B cell (primary cell): Measurements from ENCODE around the gene PRLHR. TPM values are rescaled to one million over a fixed set of nuclear protein-coding genes. Genes with fewer than 3 reads are reported as not detected.

Experiments
- ATAC-seq: fragments of 200-7000 bp; cut with Tn5 transposase; one replicate; pipeline ENCODE4 v1.10.0; 2021; ENCODE audit warnings: low read depth, mild to moderate bottlenecking, moderate number of reproducible peaks, moderate library complexity
- CTCF ChIA-PET: fragments of 350-600 bp; sonication (Branson Sonifier 250); formaldehyde crosslinking; loops from one replicate; lab custom pipeline; 2021; ENCODE audit warnings: antibody characterized with exemption, inconsistent platforms; lab: Charles Lee
- POLR2A ChIA-PET: fragments of 350-600 bp; sonication (Branson Sonifier 250); formaldehyde crosslinking; loops from one replicate; lab custom pipeline; 2021; ENCODE audit warnings: antibody characterized with exemption; lab: Charles Lee
- DNase-seq: peaks from one replicate; pipeline ENCODE4 v3.0.0; 2013
- H2AFZ ChIP-seq: 2 replicates; pipeline ENCODE4 v1.6.1; 2012; ENCODE audit warnings: mild to moderate bottlenecking, low read depth, low read length; ENCODE audit not compliant: insufficient read depth, poor library complexity, severe bottlenecking
- H3K27ac ChIP-seq, 2 donors: 1 replicate in 1 of 2; 2 replicates in 1 of 2; pipeline ENCODE4 v1.5.1; 2012 to 2013; ENCODE audit warnings: low read length in 2 of 2, mild to moderate bottlenecking in 2 of 2, moderate library complexity in 1 of 2
- H3K27me3 ChIP-seq, 4 experiments: fragments of 200-600 bp in 1 of 4; sonication (generic) in 1 of 4; replicated peaks in 1 of 4; 1 replicate in 2 of 4; 2 replicates in 2 of 4; pipeline versions ENCODE4 v1.6.1 to v1.7.0; 2013 to 2016; ENCODE audit warnings: low read length in 3 of 4, mild to moderate bottlenecking in 2 of 4, mixed read lengths in 1 of 4, moderate library complexity in 1 of 4; ENCODE audit not compliant: insufficient read depth in 4 of 4, control insufficient read depth in 3 of 4; ENCODE audit errors: control extremely low read depth in 1 of 4
- H3K36me3 ChIP-seq, 2 experiments: replicated peaks in 1 of 2; 1 replicate in 1 of 2; 2 replicates in 1 of 2; pipeline versions ENCODE4 v1.6.1 to v1.7.1; 2013; ENCODE audit warnings: low read length in 1 of 2; ENCODE audit not compliant: insufficient read depth in 2 of 2, control insufficient read depth in 1 of 2; ENCODE audit errors: control extremely low read depth in 1 of 2, extremely low read depth in 1 of 2
- H3K4me1 ChIP-seq, 2 donors: fragments of 200-600 bp in 1 of 2; sonication (generic) in 1 of 2; 1 replicate in 1 of 2; 2 replicates in 1 of 2; pipeline versions ENCODE4 v1.5.1 to v1.6.1; 2013 to 2017; ENCODE audit warnings: low read length in 2 of 2; ENCODE audit not compliant: control insufficient read depth in 2 of 2, insufficient read depth in 2 of 2
- H3K4me2 ChIP-seq: replicated peaks from 2 replicates; pipeline ENCODE3; 2012; ENCODE audit warnings: mild to moderate bottlenecking, low read depth, low read length; ENCODE audit not compliant: poor library complexity, severe bottlenecking
- H3K4me3 ChIP-seq, 5 experiments: fragments of 200-600 bp in 1 of 5; sonication (generic) in 1 of 5; 1 replicate in 3 of 5; 2 replicates in 2 of 5; pipeline versions ENCODE4 v1.5.1 to v1.7.0; 2011 to 2016; ENCODE audit warnings: low read length in 4 of 5, mild to moderate bottlenecking in 4 of 5, low read depth in 2 of 5, control low read depth in 1 of 5, moderate library complexity in 1 of 5; ENCODE audit not compliant: insufficient read depth in 1 of 5; ENCODE audit errors: control extremely low read depth in 1 of 5, extremely low read depth in 1 of 5
- H3K79me2 ChIP-seq: fragments of 200-600 bp; sonication (generic); one replicate; pipeline ENCODE4 v1.6.0; 2016; ENCODE audit warnings: low read length; ENCODE audit not compliant: control insufficient read depth, insufficient read depth
- H3K9ac ChIP-seq: fragments of 200-600 bp; sonication (generic); 2 replicates; pipeline ENCODE4 v1.6.1; 2017; ENCODE audit warnings: mild to moderate bottlenecking, low read length, moderate library complexity
- H3K9me3 ChIP-seq, 3 donors: one replicate each; pipeline versions ENCODE4 v1.6.1 to v1.7.1; 2013; ENCODE audit warnings: low read length in 2 of 3; ENCODE audit not compliant: control insufficient read depth in 2 of 3, insufficient read depth in 1 of 3; ENCODE audit errors: control extremely low read depth in 1 of 3
- H4K20me1 ChIP-seq: 2 replicates; pipeline ENCODE4 v1.6.0; 2012; ENCODE audit warnings: mild to moderate bottlenecking, low read length; ENCODE audit not compliant: insufficient read depth, control insufficient read depth, poor library complexity, severe bottlenecking
- H3K27ac Mint-ChIP-seq: one replicate; pipeline ENCODE4 v1.8.0; 2021; ENCODE audit warnings: mixed read lengths
- H3K27me3 Mint-ChIP-seq: one replicate; pipeline ENCODE4 v1.8.0; 2021; ENCODE audit warnings: mixed read lengths
- H3K4me1 Mint-ChIP-seq: one replicate; pipeline ENCODE4 v1.8.0; 2021; ENCODE audit warnings: mixed read lengths
- H3K4me3 Mint-ChIP-seq: one replicate; pipeline ENCODE4 v1.8.0; 2021; ENCODE audit warnings: mixed read lengths
- H3K9me3 Mint-ChIP-seq: one replicate; pipeline ENCODE4 v1.8.0; 2022; ENCODE audit warnings: mixed read lengths; ENCODE audit not compliant: insufficient read depth
- EZH2 ChIP-seq: IDR thresholded peaks from 2 replicates; pipeline ENCODE4 v1.6.1; 2012; ENCODE audit warnings: borderline replicate concordance, low read depth, mild to moderate bottlenecking, moderate library complexity, low read length; ENCODE audit not compliant: insufficient read depth, poor library complexity, severe bottlenecking
- WGBS: methylation state at CpG from one replicate; pipeline ENCODE4 v1.1.5; 2013; ENCODE audit warnings: missing lambda C conversion rate; ENCODE audit not compliant: insufficient coverage; 5-methylcytosine and 5-hydroxymethylcytosine counted together
- intact Hi-C: fragments of 100-400 bp; cut with micrococcal nuclease; formaldehyde crosslinking; loops from one replicate; pipeline ENCODE4 v1.10.0; 2022
- polyA plus RNA-seq: library from polyadenylated mRNA; depleted of rRNA; stranded (reverse); fragments of >200 nt; gene quantifications from 2 replicates; pipeline ENCODE4 v1.2.3, GENCODE V29; 2012
- total RNA-seq, 2 donors: library from RNA; stranded (reverse); fragments of 120-200 nt in 1 of 2; gene quantifications; 1 replicate in 1 of 2; 2 replicates in 1 of 2; pipeline versions ENCODE4 v1.2.3 to v1.2.4, GENCODE V29; 2013 to 2022
- TF ChIP-seq, protein P1 (sequence below): fragments of 200-600 bp; IDR thresholded peaks from one replicate; pipeline ENCODE4 v1.8.0; 2022; ENCODE audit warnings: antibody characterized with exemption, mild to moderate bottlenecking

PRLHR gene
- total and polyA plus RNA-seq, 2 donors (not counting 1 experiment from before 2014, with no cell fraction given): not detected

DNA sequence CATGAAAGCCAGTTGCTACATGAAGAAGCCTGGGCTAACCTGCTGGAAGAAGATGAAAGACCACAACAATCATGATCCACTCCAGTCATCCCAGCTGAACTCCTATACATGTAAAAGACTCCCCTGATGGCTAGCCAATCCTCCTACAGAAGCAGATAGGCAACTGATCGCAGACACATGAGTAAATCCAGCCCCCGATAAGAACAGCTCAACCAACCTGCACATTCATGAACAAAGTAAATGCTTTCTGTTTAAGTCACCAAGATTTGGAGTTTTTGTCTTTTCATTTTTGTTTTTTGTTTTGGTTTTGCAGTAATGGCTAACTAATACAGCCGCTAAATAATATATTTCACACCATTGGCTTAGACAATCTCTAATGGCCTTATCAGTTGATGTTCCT lies 53.7 kb downstream of the PRLHR start:
- intact Hi-C loops: loop anchor here (5.0 kb wide), 1 partner anchor 1044 kb away; no protein-coding TSS in a partner anchor
- Mint-ChIP-seq H3K9me3 (no peaks in the 10 kb centered on the region), H3K4me3 (no peak overlapping the region), H3K27ac (no peak overlapping the region), H3K4me1 (no peaks in the 10 kb centered on the region), H3K27me3 (peaks cover 62% of the 10 kb centered on the region)
- Histone ChIP-seq H3K79me2 (no peaks in the 10 kb centered on the region), H3K27ac (no peak overlapping the region), H4K20me1 (no peaks in the 10 kb centered on the region), H3K4me2 (no peak overlapping the region), H3K4me3 (no peak overlapping the region), H3K9me3 (no peaks in the 10 kb centered on the region), H3K36me3 (no peaks in the 10 kb centered on the region), H2AFZ (no peak overlapping the region), H3K4me1 (no peaks in the 10 kb centered on the region), H3K27me3 (peaks cover 0 to 11% (median 5%) of the 10 kb centered on the region in 4 experiments), H3K9ac (no peak overlapping the region)
- WGBS: 100% methylated on average over 2 of the region's 3 CpGs
- CTCF ChIA-PET: no interaction called here
- DNase-seq (no peak), ATAC-seq (no peak)
- TF ChIP-seq EZH2: no peak
- TF ChIP-seq, protein P1, sequence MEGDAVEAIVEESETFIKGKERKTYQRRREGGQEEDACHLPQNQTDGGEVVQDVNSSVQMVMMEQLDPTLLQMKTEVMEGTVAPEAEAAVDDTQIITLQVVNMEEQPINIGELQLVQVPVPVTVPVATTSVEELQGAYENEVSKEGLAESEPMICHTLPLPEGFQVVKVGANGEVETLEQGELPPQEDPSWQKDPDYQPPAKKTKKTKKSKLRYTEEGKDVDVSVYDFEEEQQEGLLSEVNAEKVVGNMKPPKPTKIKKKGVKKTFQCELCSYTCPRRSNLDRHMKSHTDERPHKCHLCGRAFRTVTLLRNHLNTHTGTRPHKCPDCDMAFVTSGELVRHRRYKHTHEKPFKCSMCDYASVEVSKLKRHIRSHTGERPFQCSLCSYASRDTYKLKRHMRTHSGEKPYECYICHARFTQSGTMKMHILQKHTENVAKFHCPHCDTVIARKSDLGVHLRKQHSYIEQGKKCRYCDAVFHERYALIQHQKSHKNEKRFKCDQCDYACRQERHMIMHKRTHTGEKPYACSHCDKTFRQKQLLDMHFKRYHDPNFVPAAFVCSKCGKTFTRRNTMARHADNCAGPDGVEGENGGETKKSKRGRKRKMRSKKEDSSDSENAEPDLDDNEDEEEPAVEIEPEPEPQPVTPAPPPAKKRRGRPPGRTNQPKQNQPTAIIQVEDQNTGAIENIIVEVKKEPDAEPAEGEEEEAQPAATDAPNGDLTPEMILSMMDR: no peak
- POLR2A ChIA-PET: no interaction called here

Other genes with a start within 250 kb of the PRLHR start
- gene CACUL1, start 159.3 kb upstream of the PRLHR start, total RNA-seq: 37.4 and 39.5 TPM in 2 replicates
- 7.4 and 13.0 TPM in 2 replicates for gene CACUL1, start 159.3 kb upstream of the PRLHR start, polyA plus RNA-seq